Measurements from ENCODE around the gene MAG. TPM values are rescaled to one million over a fixed set of nuclear protein-coding genes. Genes with fewer than 3 reads are reported as not detected.
"Not testable (repeated sequence)": the region's sequence is repeated elsewhere in the genome, so short reads cannot be mapped to it uniquely, and the experiment has no call there.

Gene MAG
- total RNA-seq, 6 experiments from 2014 or later = not detected

DNA sequence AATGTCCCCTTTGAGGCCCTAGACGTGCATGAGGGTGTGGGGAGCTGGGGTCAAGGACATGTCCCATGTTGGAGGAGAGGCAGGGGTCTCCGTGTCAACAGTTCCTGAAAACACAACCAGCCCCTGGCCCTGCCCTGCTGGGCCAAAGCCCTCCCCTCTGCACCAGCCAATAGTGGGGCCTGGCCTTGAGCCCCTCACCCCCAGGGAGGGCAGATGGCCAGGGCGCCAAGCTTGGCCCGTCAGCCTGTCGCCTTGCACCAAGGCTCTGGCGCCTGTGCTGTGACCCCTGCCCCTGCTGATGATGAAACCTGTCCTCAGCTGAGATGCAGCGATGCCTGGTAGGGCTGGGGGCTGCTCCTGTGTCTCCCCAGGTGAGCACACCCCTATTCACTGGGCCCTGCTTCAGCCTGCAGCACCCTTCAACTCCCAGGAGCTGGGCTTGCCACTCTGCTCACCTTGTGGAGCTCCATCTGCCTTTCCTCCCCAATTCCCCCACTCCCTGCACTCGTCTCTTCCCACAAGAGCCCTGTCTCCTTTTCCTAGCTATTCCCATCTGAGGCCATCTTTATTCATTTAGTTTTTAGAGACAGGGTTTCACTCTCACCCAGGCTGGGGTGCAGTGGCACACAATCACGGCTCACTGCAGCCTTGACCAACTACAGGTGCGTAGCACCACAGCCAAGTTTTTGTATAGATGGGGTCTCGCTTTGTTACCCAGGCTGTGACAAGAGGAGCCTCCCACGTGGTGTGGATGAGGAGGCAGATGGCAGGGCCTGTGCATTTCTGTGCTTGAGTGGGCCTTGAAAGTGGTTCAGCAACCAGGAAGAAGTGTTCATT is 11.8 kb upstream of the MAG start:
- no peak for DNase-seq
- Mint-ChIP-seq H3K36me3 (ENCODE audit: low read depth) (peaks cover 7% of the 10 kb centered on the region; the same call in 1 of the 2 replicates), H3K27ac (no peak overlapping the region), H3K4me1 (ENCODE audit: low read depth) (no peaks in the 10 kb centered on the region), H3K27me3 (ENCODE audit: insufficient read depth) (peaks cover 10% of the 10 kb centered on the region), H3K9me3 (no peaks in the 10 kb centered on the region), H3K4me3 (no peak overlapping the region)
- TF ChIP-seq, protein P1, sequence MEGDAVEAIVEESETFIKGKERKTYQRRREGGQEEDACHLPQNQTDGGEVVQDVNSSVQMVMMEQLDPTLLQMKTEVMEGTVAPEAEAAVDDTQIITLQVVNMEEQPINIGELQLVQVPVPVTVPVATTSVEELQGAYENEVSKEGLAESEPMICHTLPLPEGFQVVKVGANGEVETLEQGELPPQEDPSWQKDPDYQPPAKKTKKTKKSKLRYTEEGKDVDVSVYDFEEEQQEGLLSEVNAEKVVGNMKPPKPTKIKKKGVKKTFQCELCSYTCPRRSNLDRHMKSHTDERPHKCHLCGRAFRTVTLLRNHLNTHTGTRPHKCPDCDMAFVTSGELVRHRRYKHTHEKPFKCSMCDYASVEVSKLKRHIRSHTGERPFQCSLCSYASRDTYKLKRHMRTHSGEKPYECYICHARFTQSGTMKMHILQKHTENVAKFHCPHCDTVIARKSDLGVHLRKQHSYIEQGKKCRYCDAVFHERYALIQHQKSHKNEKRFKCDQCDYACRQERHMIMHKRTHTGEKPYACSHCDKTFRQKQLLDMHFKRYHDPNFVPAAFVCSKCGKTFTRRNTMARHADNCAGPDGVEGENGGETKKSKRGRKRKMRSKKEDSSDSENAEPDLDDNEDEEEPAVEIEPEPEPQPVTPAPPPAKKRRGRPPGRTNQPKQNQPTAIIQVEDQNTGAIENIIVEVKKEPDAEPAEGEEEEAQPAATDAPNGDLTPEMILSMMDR (IDR thresholded peaks at IDR 0.05) = no peak

DNA sequence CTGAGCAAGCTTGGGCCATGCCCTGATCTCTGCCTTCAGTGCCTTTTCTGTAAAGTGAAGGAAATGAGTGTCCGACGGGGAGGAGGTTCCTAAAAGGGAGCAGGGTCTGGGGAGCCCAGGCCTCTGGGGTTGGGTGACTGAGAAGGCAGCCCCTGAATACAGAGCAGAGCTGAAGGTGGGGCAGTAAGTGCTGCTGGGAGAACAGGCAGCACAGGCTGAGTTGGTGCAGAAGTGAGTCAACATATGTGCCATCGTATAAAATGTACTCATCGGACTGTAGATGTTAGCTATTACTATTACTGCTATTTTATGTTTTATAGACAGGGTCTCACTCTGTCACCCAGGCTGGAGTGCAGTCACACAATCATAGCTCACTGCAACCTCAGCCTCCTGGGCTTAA is 10.7 kb upstream of the MAG start:
- H3K36me3 Mint-ChIP-seq (ENCODE audit: low read depth) = no peaks in the 10 kb centered on the region
- TF ChIP-seq, protein P1 (IDR thresholded peaks at IDR 0.05) = no peak
- H3K27me3 Mint-ChIP-seq (ENCODE audit: insufficient read depth) = peaks cover 15% of the 10 kb centered on the region
- no peaks in the 10 kb centered on the region for H3K4me1 Mint-ChIP-seq (ENCODE audit: low read depth)
- H3K27ac Mint-ChIP-seq = no peak overlapping the region
- no peak for DNase-seq
- H3K4me3 Mint-ChIP-seq = no peak overlapping the region
- H3K9me3 Mint-ChIP-seq = no peaks in the 10 kb centered on the region

GRCh38 chr19:35284153-35285094 is 7.5 kb upstream of the MAG start:
- H3K4me1 Mint-ChIP-seq (ENCODE audit: low read depth) = no peaks in the 10 kb centered on the region
- no peak overlapping the region for H3K27ac Mint-ChIP-seq
- H3K9me3 Mint-ChIP-seq = no peaks in the 10 kb centered on the region
- no peak overlapping the region for H3K4me3 Mint-ChIP-seq
- no peaks in the 10 kb centered on the region for H3K36me3 Mint-ChIP-seq (ENCODE audit: low read depth)
- TF ChIP-seq, protein P1 (IDR thresholded peaks at IDR 0.05) = no peak
- DNase-seq = no peak
- peaks cover 23% of the 10 kb centered on the region for H3K27me3 Mint-ChIP-seq (ENCODE audit: insufficient read depth)

GRCh38 chr19:35285095-35285449 is 6.9 kb upstream of the MAG start:
- H3K9me3 Mint-ChIP-seq = no peaks in the 10 kb centered on the region
- H3K27ac Mint-ChIP-seq = no peak overlapping the region
- no peak overlapping the region for H3K4me3 Mint-ChIP-seq

DNA sequence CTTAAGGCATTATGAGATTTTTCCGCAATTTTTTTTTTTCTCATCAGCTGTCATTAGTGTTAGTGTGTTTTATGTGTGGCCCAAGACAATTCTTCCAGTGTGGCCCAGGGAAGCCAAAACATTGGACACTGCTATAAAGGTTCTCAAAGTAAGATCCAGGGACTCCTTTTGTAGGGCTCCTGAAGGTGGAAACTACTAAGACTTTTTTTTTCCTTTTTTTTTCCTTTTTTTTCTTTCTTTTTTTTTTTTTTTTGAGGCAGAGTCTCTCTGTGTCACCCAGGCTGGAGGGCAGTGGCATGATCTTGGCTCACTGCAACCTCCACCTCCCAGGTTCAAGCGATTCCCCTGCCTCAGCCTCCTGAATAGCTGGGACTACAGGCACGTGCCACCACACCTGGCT is 6.5 kb upstream of the MAG start:
- not testable (repeated sequence) for DNase-seq; H3K4me3 Mint-ChIP-seq; H3K4me1 Mint-ChIP-seq (ENCODE audit: low read depth); H3K36me3 Mint-ChIP-seq (ENCODE audit: low read depth); H3K27ac Mint-ChIP-seq; H3K9me3 Mint-ChIP-seq
- peaks cover 25% of the 10 kb centered on the region for H3K27me3 Mint-ChIP-seq (ENCODE audit: insufficient read depth)

More at GRCh38 chr19:35285095-35285449, 6.9 kb upstream of the MAG start:
- H3K27me3 Mint-ChIP-seq (ENCODE audit: insufficient read depth) = peaks cover 24% of the 10 kb centered on the region
- TF ChIP-seq, protein P1 (IDR thresholded peaks at IDR 0.05) = no peak
- H3K4me1 Mint-ChIP-seq (ENCODE audit: low read depth) = no peaks in the 10 kb centered on the region
- H3K36me3 Mint-ChIP-seq (ENCODE audit: low read depth) = no peaks in the 10 kb centered on the region
- DNase-seq = no peak

DNA sequence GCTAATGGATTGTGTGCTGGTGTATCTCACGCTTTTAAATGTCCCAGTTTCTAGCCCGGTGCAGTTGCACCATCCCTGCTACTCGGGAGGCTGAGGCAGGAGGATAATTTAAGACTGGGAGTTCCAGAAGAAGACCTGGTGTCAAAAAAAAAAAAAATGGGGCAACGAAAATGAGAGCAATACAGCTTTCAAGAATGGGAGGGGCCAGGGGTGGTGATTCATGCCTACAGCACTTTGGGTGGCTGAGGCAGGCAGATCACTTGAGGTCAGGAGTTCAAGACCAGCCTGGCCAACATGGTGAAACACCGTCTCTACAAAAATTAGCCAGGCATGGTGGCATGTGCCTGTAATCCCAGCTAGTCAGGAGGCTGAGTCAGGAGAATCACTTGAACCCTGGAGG is 5.9 kb upstream of the MAG start:
- not testable (repeated sequence) for H3K4me1 Mint-ChIP-seq (ENCODE audit: low read depth); DNase-seq; H3K36me3 Mint-ChIP-seq (ENCODE audit: low read depth); H3K9me3 Mint-ChIP-seq; H3K27ac Mint-ChIP-seq; H3K4me3 Mint-ChIP-seq
- H3K27me3 Mint-ChIP-seq (ENCODE audit: insufficient read depth) = peaks cover 27% of the 10 kb centered on the region

Measured in HFFc6 (cell line).